HCT116 (cell line): ENCODE results near the gene HOXB8. TPM values are rescaled to one million over a fixed set of nuclear protein-coding genes. Genes with fewer than 3 reads are reported as not detected.

Experiments
- ATAC-seq: fragments of 200-7000 bp; cut with Tn5 transposase; 2 replicates; pipeline ENCODE4 v1.9.1; 2020; ENCODE audit warnings: mild to moderate bottlenecking, moderate library complexity
- BruUV-seq: library from RNA; stranded (reverse); fragments of 400-500 nt; replicated peaks from 2 replicates; lab custom pipeline; 2021; lab: Mats Ljungman, UMichigan
- CTCF ChIA-PET: fragments of 300-600 bp; sonication (Branson Sonifier 250); formaldehyde crosslinking; loops from one replicate; lab custom pipeline; 2021; ENCODE audit warnings: antibody characterized with exemption; lab: Charles Lee
- POLR2A ChIA-PET: fragments of 300-600, 350-600 bp; sonication (Branson Sonifier 250); formaldehyde crosslinking; loops from one replicate; lab custom pipeline; 2021; ENCODE audit warnings: antibody characterized with exemption; lab: Charles Lee
- RAD21 ChIA-PET, 2 experiments: fragments of 300-600 bp; sonication (Branson Sonifier 250); formaldehyde crosslinking; loops; one replicate each; lab custom pipeline; 2023; ENCODE audit warnings: low total read pairs in 2 of 2; ENCODE audit not compliant: uncharacterized antibody in 2 of 2, unreplicated experiment in 2 of 2, low non-redundant PET in 1 of 2; lab: Charles Lee
- DNase-seq: peaks from one replicate; pipeline ENCODE4 v3.0.0-alpha.2; 2010; ENCODE audit warnings: low read depth, low spot score
- H2AFZ ChIP-seq: fragments of 200-600 bp; shearing (Covaris generic), sonication (generic); 2 replicates; pipeline ENCODE4 v1.6.1; 2017; ENCODE audit warnings: low read depth, mixed run types, mixed read lengths, antibody characterized with exemption, low read length; ENCODE audit not compliant: poor library complexity, severe bottlenecking
- H3K27ac ChIP-seq: 2 replicates; pipeline ENCODE4 v1.5.1; 2012; ENCODE audit warnings: low read depth, low read length
- H3K27me3 ChIP-seq: fragments of 200-600 bp; sonication (generic); 2 replicates; pipeline ENCODE4 v1.6.1; 2016; ENCODE audit warnings: mixed run types, low read length, mixed read lengths; ENCODE audit not compliant: insufficient read depth
- H3K36me3 ChIP-seq, 2 experiments: fragments of 200-500 bp in 1 of 2; fragments of 200-600 bp in 1 of 2; sonication (Bioruptor generic) in 1 of 2; sonication (generic) in 1 of 2; 2 replicates each; pipeline versions ENCODE4 v1.5.1 to v1.6.1; 2014 to 2016; ENCODE audit warnings: low read length in 2 of 2, inconsistent platforms in 1 of 2, mixed read lengths in 1 of 2, mixed run types in 1 of 2; ENCODE audit not compliant: insufficient read depth in 2 of 2, control insufficient read depth in 1 of 2
- H3K4me1 ChIP-seq, 2 experiments: fragments of 200-600 bp in 1 of 2; sonication (generic) in 1 of 2; 2 replicates each; pipeline versions ENCODE4 v1.5.1 to v1.6.1; 2012 to 2017; ENCODE audit warnings: low read length in 2 of 2, inconsistent platforms in 1 of 2, mild to moderate bottlenecking in 1 of 2, mixed read lengths in 1 of 2, mixed run types in 1 of 2, moderate library complexity in 1 of 2; ENCODE audit not compliant: insufficient read depth in 2 of 2, control insufficient read depth in 1 of 2
- H3K4me2 ChIP-seq: fragments of 200-600 bp; sonication (generic); 2 replicates; pipeline ENCODE4 v1.6.1; 2017; ENCODE audit warnings: mixed run types, low read length, mixed read lengths
- H3K4me3 ChIP-seq, 2 experiments: fragments of 200-600 bp in 1 of 2; sonication (generic) in 1 of 2; replicated peaks in 1 of 2; 2 replicates each; pipeline ENCODE4 v1.5.1; 2011 to 2016; ENCODE audit warnings: low read length in 2 of 2, control low read depth in 1 of 2, low read depth in 1 of 2, mild to moderate bottlenecking in 1 of 2, mixed read lengths in 1 of 2, mixed run types in 1 of 2
- H3K79me2 ChIP-seq: fragments of 200-600 bp; sonication (generic); 2 replicates; pipeline ENCODE4 v1.6.1; 2017; ENCODE audit warnings: mild to moderate bottlenecking, mixed run types, low read length, moderate library complexity, mixed read lengths; ENCODE audit not compliant: insufficient read depth
- H3K9ac ChIP-seq: fragments of 200-600 bp; sonication (generic); 2 replicates; pipeline ENCODE4 v1.6.1; 2016; ENCODE audit warnings: low read length, mixed read lengths
- H3K9me2 ChIP-seq: fragments of 200-600 bp; sonication (generic), shearing (Covaris generic); 2 replicates; pipeline ENCODE4 v1.6.1; 2017; ENCODE audit warnings: mixed run types, mild to moderate bottlenecking, moderate library complexity; ENCODE audit not compliant: insufficient read depth
- H3K9me3 ChIP-seq, 2 experiments: fragments of 200-500 bp in 1 of 2; fragments of 200-600 bp in 1 of 2; sonication (Bioruptor generic) in 1 of 2; sonication (generic) in 1 of 2; 2 replicates each; pipeline ENCODE4 v1.6.1; 2014 to 2017; ENCODE audit warnings: low read length in 2 of 2, mixed read lengths in 2 of 2, inconsistent platforms in 1 of 2, low read depth in 1 of 2, mild to moderate bottlenecking in 1 of 2, mixed run types in 1 of 2, moderate library complexity in 1 of 2; ENCODE audit not compliant: control insufficient read depth in 1 of 2, insufficient read depth in 1 of 2
- H4K20me1 ChIP-seq: fragments of 200-600 bp; sonication (generic), shearing (Covaris generic); 2 replicates; pipeline ENCODE4 v1.6.1; 2017; ENCODE audit warnings: mixed run types, mild to moderate bottlenecking, moderate library complexity; ENCODE audit not compliant: insufficient read depth
- CBX3 ChIP-seq: IDR thresholded peaks from 2 replicates; pipeline ENCODE4 v1.6.1; 2012; ENCODE audit warnings: low read depth
- CTCF ChIP-seq, 3 experiments: fragments of 200-600 bp in 1 of 3; sonication (generic) in 1 of 3; IDR thresholded peaks in 2 of 3; conservative IDR thresholded peaks in 1 of 3; 2 replicates each; pipeline ENCODE4 v1.5.1; 2012 to 2017; ENCODE audit warnings: low read depth in 2 of 3, low read length in 2 of 3, antibody characterized with exemption in 1 of 3, borderline replicate concordance in 1 of 3, control low read depth in 1 of 3, mild to moderate bottlenecking in 1 of 3, mixed read lengths in 1 of 3, mixed run types in 1 of 3, moderate library complexity in 1 of 3; ENCODE audit not compliant: insufficient read depth in 1 of 3
- EGR1 ChIP-seq: IDR thresholded peaks from 2 replicates; pipeline ENCODE4 v1.6.1; 2012; ENCODE audit warnings: low read depth
- EZH2 ChIP-seq: fragments of 200-600 bp; sonication (generic); IDR thresholded peaks from 2 replicates; pipeline ENCODE4 v1.6.1; 2017; ENCODE audit warnings: antibody characterized with exemption, mixed run types
- EZH2phosphoT487 ChIP-seq: fragments of 200-600 bp; IDR thresholded peaks from 2 replicates; pipeline ENCODE4 v1.6.1; 2018; ENCODE audit warnings: antibody characterized with exemption, borderline replicate concordance
- FOSL1 ChIP-seq: IDR thresholded peaks from 2 replicates; pipeline ENCODE4 v1.6.1; 2012; ENCODE audit warnings: low read depth
- MAX ChIP-seq: IDR thresholded peaks from 2 replicates; pipeline ENCODE4 v1.6.1; 2012
- POLR2A ChIP-seq: IDR thresholded peaks from 2 replicates; pipeline ENCODE4 v1.7.0; 2011; ENCODE audit warnings: borderline replicate concordance; ENCODE audit not compliant: insufficient read depth, insufficient read length; ENCODE audit errors: extremely low read depth
- SIN3A ChIP-seq: IDR thresholded peaks from 2 replicates; pipeline ENCODE4 v1.6.1; 2012; ENCODE audit warnings: low read depth
- SP1 ChIP-seq: IDR thresholded peaks from 2 replicates; pipeline ENCODE4 v1.6.1; 2012; ENCODE audit warnings: low read depth
- SRF ChIP-seq: IDR thresholded peaks from 2 replicates; pipeline ENCODE4 v1.6.1; 2012; ENCODE audit warnings: low read depth
- TCF7L2 ChIP-seq: IDR thresholded peaks from 2 replicates; pipeline ENCODE4 v1.7.0; 2011; ENCODE audit warnings: borderline replicate concordance, inconsistent platforms; ENCODE audit not compliant: insufficient read depth, insufficient read length; ENCODE audit errors: extremely low read depth
- ZNF274 ChIP-seq: fragments of 200-500 bp; sonication (Bioruptor generic); IDR thresholded peaks from 2 replicates; pipeline ENCODE4 v1.6.1; 2014; ENCODE audit warnings: mild to moderate bottlenecking, low read depth, low read length, inconsistent platforms
- intact Hi-C: fragments of 100-400 bp; cut with micrococcal nuclease; formaldehyde crosslinking; loops from 2 replicates; pipeline ENCODE4 v1.10.0; 2022
- total RNA-seq: library from RNA; stranded (reverse); gene quantifications from one replicate; pipeline ENCODE4 v1.2.1, GENCODE V29; 2021; ENCODE audit not compliant: unreplicated experiment

Gene HOXB8
- total RNA-seq, 1 experiment from 2014 or later = 44.7 TPM

GRCh38 chr17:48586355-48587258 lies 28.5 kb downstream of the HOXB8 start:
- Histone ChIP-seq H3K9ac (peak overlapping the region; percentile 63), H3K27me3 (no peaks in the 10 kb centered on the region), H4K20me1 (no peaks in the 10 kb centered on the region), H3K36me3 (no peaks in the 10 kb centered on the region), H3K4me3 (peak overlapping the region; percentile 74 to 76), H3K9me3 (no peaks in the 10 kb centered on the region), H3K79me2 (peaks cover 63% of the 10 kb centered on the region), H2AFZ (no peak overlapping the region), H3K4me1 (peaks cover 22 to 71% of the 10 kb centered on the region in 2 experiments), H3K9me2 (no peaks in the 10 kb centered on the region), H3K4me2 (peak overlapping the region; percentile 98), H3K27ac (peak overlapping the region; percentile 91)
- ChIA-PET CTCF (interaction anchor here (0.7 to 1.4 kb wide), 6 partner anchors 10 to 371 kb away, joined by 3 to 5 read pairs (median 4); no protein-coding TSS in a partner anchor), POLR2A (interaction anchor here (1.1 kb wide), 1 partner anchor 342 kb away, joined by 3 read pairs; no protein-coding TSS in a partner anchor), RAD21 (interaction anchor here in 1 of 2 experiments (1.7 kb wide), 1 partner anchor 250 kb away, joined by 4 read pairs; no protein-coding TSS in a partner anchor)
- no peak for DNase-seq
- BruUV-seq = no TSS peak
- ATAC-seq = no peak
- TF ChIP-seq EGR1 (peak; percentile 37; the same call in 1 of the 2 replicates), TCF7L2 (no peak), POLR2A (no peak)
- intact Hi-C loops = no loop called here

- no peaks in the 10 kb centered on the region for H3K9me2 ChIP-seq
- ChIA-PET RAD21 (no interaction called here), POLR2A (no interaction called here), CTCF (interaction anchor here (0.8 to 1.6 kb wide), 2 partner anchors 232 to 321 kb away, joined by 3 to 4 read pairs; no protein-coding TSS in a partner anchor)
- H3K4me1 ChIP-seq = peaks cover 27 to 78% of the 10 kb centered on the region in 2 experiments
- TSS peak; percentile 29 for BruUV-seq
- H3K36me3 ChIP-seq = no peaks in the 10 kb centered on the region
- intact Hi-C loops = no loop called here
- DNase-seq (no peak), ATAC-seq (no peak)
- H3K4me2 ChIP-seq = peak overlapping the region; percentile 98
- peak overlapping the region; percentile 63 for H3K9ac ChIP-seq
- H3K27me3 ChIP-seq = no peaks in the 10 kb centered on the region
- H3K9me3 ChIP-seq = no peaks in the 10 kb centered on the region
- H3K4me3 ChIP-seq = peak overlapping the region; percentile 74 to 76
- H3K79me2 ChIP-seq = peaks cover 79% of the 10 kb centered on the region
- H3K27ac ChIP-seq = peak overlapping the region; percentile 91
- H2AFZ ChIP-seq = no peak overlapping the region
- no peaks in the 10 kb centered on the region for H4K20me1 ChIP-seq
- no peak for TF ChIP-seq EZH2
- TF ChIP-seq POLR2A = no peak
- TF ChIP-seq ZNF274 = no peak
- no peak for TF ChIP-seq CBX3
- no peak for TF ChIP-seq EZH2phosphoT487
- TF ChIP-seq CTCF (IDR thresholded peaks at IDR 0.05 in 2 of 3, conservative IDR thresholded peaks at IDR 0.05 in 1 of 3; ENCODE audit: borderline replicate concordance in 1 of 3, insufficient read depth in 1 of 3, low read depth in 2 of 3, low read length in 2 of 3) = no peak
- TF ChIP-seq SP1 = no peak
- TF ChIP-seq SRF = no peak
- TF ChIP-seq MAX = no peak
- no peak for TF ChIP-seq SIN3A
- TF ChIP-seq TCF7L2 = no peak
- no peak for TF ChIP-seq FOSL1
These were observed 30.8 kb downstream of the HOXB8 start for GRCh38 chr17:48584223-48584741.
